Stimulated activated naive CD8-positive, alpha-beta T cell treated with anti-CD3 and anti-CD28 coated beads, Interleukin-15, Interleukin-2, amounts not matched to agents 100 ng/mL and 50 ng/mL, for 24 hours (primary cell): ENCODE data around the gene HPDL.
A peak's percentile ranks its signal among the peaks of the same experiment; 100 is the strongest.
"Not testable (repeated sequence)": the region's sequence is repeated elsewhere in the genome, so short reads cannot be mapped to it uniquely, and the experiment has no call there.

Experiments
- H3K27ac Mint-ChIP-seq: one replicate; pipeline ENCODE4 v1.8.0; 2021; ENCODE audit warnings: mild to moderate bottlenecking, mixed read lengths
- H3K27me3 Mint-ChIP-seq: one replicate; pipeline ENCODE4 v1.8.0; 2021; ENCODE audit warnings: mixed read lengths
- H3K36me3 Mint-ChIP-seq: one replicate; pipeline ENCODE4 v1.8.0; 2021; ENCODE audit warnings: low read depth, mixed read lengths
- H3K4me1 Mint-ChIP-seq: one replicate; pipeline ENCODE4 v1.8.0; 2021; ENCODE audit warnings: low read depth, mixed read lengths
- H3K4me3 Mint-ChIP-seq: one replicate; pipeline ENCODE4 v1.8.0; 2021; ENCODE audit warnings: mild to moderate bottlenecking, mixed read lengths
- H3K9me3 Mint-ChIP-seq: one replicate; pipeline ENCODE4 v1.8.0; 2021; ENCODE audit warnings: mixed read lengths

HPDL gene

GRCh38 chr1:45326627-45327623 is at the start of gene HPDL:
Gene HPDL (plus strand): TSS chr1:45326895. CDS start chr1:45327149, 254 bp downstream.
- Mint-ChIP-seq H3K9me3 (no peaks in the 10 kb centered on the region), H3K27me3 (no peaks in the 10 kb centered on the region), H3K4me3 (peak within 1 kb of the TSS; percentile 87), H3K4me1 (peaks cover 25% of the 10 kb centered on the region), H3K36me3 (peaks cover 32% of the 10 kb centered on the region), H3K27ac (peak within 1 kb of the TSS; percentile 84)

GRCh38 chr1:45282351-45282750 is 44.3 kb upstream of the HPDL start:
- no peak overlapping the region for H3K4me3 Mint-ChIP-seq
- H3K27ac Mint-ChIP-seq: no peak overlapping the region
- H3K4me1 Mint-ChIP-seq: no peaks in the 10 kb centered on the region
- no peaks in the 10 kb centered on the region for H3K27me3 Mint-ChIP-seq
- H3K36me3 Mint-ChIP-seq: no peaks in the 10 kb centered on the region
- peaks cover 3% of the 10 kb centered on the region for H3K9me3 Mint-ChIP-seq

- H3K36me3 Mint-ChIP-seq, H3K4me3 Mint-ChIP-seq, H3K4me1 Mint-ChIP-seq, H3K27me3 Mint-ChIP-seq, H3K27ac Mint-ChIP-seq, H3K9me3 Mint-ChIP-seq: not testable (repeated sequence)
These were observed 41.8 kb upstream of the HPDL start for GRCh38 chr1:45284858-45285257.

- H3K36me3 Mint-ChIP-seq, H3K9me3 Mint-ChIP-seq, H3K27me3 Mint-ChIP-seq, H3K4me3 Mint-ChIP-seq, H3K27ac Mint-ChIP-seq, H3K4me1 Mint-ChIP-seq: not testable (repeated sequence)
These were observed 40.2 kb upstream of the HPDL start for GRCh38 chr1:45286521-45286920.

- H3K4me3 Mint-ChIP-seq, H3K9me3 Mint-ChIP-seq, H3K27ac Mint-ChIP-seq, H3K4me1 Mint-ChIP-seq, H3K27me3 Mint-ChIP-seq, H3K36me3 Mint-ChIP-seq: not testable (repeated sequence)
These were observed 35.7 kb upstream of the HPDL start for GRCh38 chr1:45291002-45291401.

- Mint-ChIP-seq H3K4me3 (no peak overlapping the region), H3K9me3 (no peaks in the 10 kb centered on the region), H3K36me3 (no peaks in the 10 kb centered on the region), H3K27ac (no peak overlapping the region), H3K4me1 (no peaks in the 10 kb centered on the region), H3K27me3 (no peaks in the 10 kb centered on the region)
These were observed 35.0 kb upstream of the HPDL start for GRCh38 chr1:45291716-45292115.

- no peak overlapping the region for H3K27ac Mint-ChIP-seq
- no peak overlapping the region for H3K4me3 Mint-ChIP-seq
These were observed 28.9 kb upstream of the HPDL start for GRCh38 chr1:45297666-45298356.

GRCh38 chr1:45299296-45299695 is 27.4 kb upstream of the HPDL start:
- H3K27ac Mint-ChIP-seq: no peak overlapping the region
- H3K4me1 Mint-ChIP-seq: peaks cover 18% of the 10 kb centered on the region
- no peak overlapping the region for H3K4me3 Mint-ChIP-seq
- no peaks in the 10 kb centered on the region for H3K36me3 Mint-ChIP-seq
- no peaks in the 10 kb centered on the region for H3K9me3 Mint-ChIP-seq
- H3K27me3 Mint-ChIP-seq: no peaks in the 10 kb centered on the region

More at GRCh38 chr1:45297666-45298356, 28.9 kb upstream of the HPDL start:
- H3K9me3 Mint-ChIP-seq: no peaks in the 10 kb centered on the region
- no peaks in the 10 kb centered on the region for H3K27me3 Mint-ChIP-seq
- H3K4me1 Mint-ChIP-seq: peaks cover 10% of the 10 kb centered on the region
- H3K36me3 Mint-ChIP-seq: no peaks in the 10 kb centered on the region

GRCh38 chr1:45299981-45300668 is 26.6 kb upstream of the HPDL start:
- H3K9me3 Mint-ChIP-seq: no peaks in the 10 kb centered on the region
- no peaks in the 10 kb centered on the region for H3K27me3 Mint-ChIP-seq
- H3K4me1 Mint-ChIP-seq: peaks cover 26% of the 10 kb centered on the region
- H3K4me3 Mint-ChIP-seq: no peak overlapping the region
- no peak overlapping the region for H3K27ac Mint-ChIP-seq
- no peaks in the 10 kb centered on the region for H3K36me3 Mint-ChIP-seq

- no peaks in the 10 kb centered on the region for H3K36me3 Mint-ChIP-seq
- H3K27ac Mint-ChIP-seq: no peak overlapping the region
- no peak overlapping the region for H3K4me3 Mint-ChIP-seq
- peaks cover 31% of the 10 kb centered on the region for H3K4me1 Mint-ChIP-seq
- H3K27me3 Mint-ChIP-seq: no peaks in the 10 kb centered on the region
- no peaks in the 10 kb centered on the region for H3K9me3 Mint-ChIP-seq
These were observed 26.1 kb upstream of the HPDL start for GRCh38 chr1:45300669-45300997.

GRCh38 chr1:45302505-45303150 is 24.1 kb upstream of the HPDL start:
- H3K9me3 Mint-ChIP-seq: no peaks in the 10 kb centered on the region

GRCh38 chr1:45303520-45304310 is 23.0 kb upstream of the HPDL start:
- Mint-ChIP-seq H3K27me3 (no peaks in the 10 kb centered on the region), H3K4me3 (peak overlapping the region; percentile 91), H3K27ac (peak overlapping the region; percentile 96)

More at GRCh38 chr1:45302505-45303150, 24.1 kb upstream of the HPDL start:
- Mint-ChIP-seq H3K27ac (peak overlapping the region; percentile 72), H3K4me1 (peaks cover 51% of the 10 kb centered on the region), H3K36me3 (no peaks in the 10 kb centered on the region), H3K27me3 (no peaks in the 10 kb centered on the region), H3K4me3 (peak overlapping the region; percentile 91)

GRCh38 chr1:45304311-45305081 is 22.2 kb upstream of the HPDL start:
- H3K4me1 Mint-ChIP-seq: peaks cover 51% of the 10 kb centered on the region

More at GRCh38 chr1:45303520-45304310, 23.0 kb upstream of the HPDL start:
- no peaks in the 10 kb centered on the region for H3K9me3 Mint-ChIP-seq
- H3K4me1 Mint-ChIP-seq: peaks cover 51% of the 10 kb centered on the region
- no peaks in the 10 kb centered on the region for H3K36me3 Mint-ChIP-seq

More at GRCh38 chr1:45304311-45305081, 22.2 kb upstream of the HPDL start:
- Mint-ChIP-seq H3K36me3 (no peaks in the 10 kb centered on the region), H3K27me3 (no peaks in the 10 kb centered on the region), H3K4me3 (peak overlapping the region; percentile 91), H3K27ac (peak overlapping the region; percentile 96), H3K9me3 (no peaks in the 10 kb centered on the region)
